Endothelial cell of umbilical vein (primary cell): ENCODE data around the gene IGSF9. TPM values are rescaled to one million over a fixed set of nuclear protein-coding genes. Genes with fewer than 3 reads are reported as not detected.
A peak's percentile ranks its signal among the peaks of the same experiment; 100 is the strongest.

ENCODE experiments used
- BruUV-seq: library from RNA; stranded (reverse); fragments of 400-500 nt; replicated peaks from 2 replicates; lab custom pipeline; 2021; lab: Mats Ljungman, UMichigan
- CTCF ChIA-PET: fragments of 300-600, 350-600 bp; sonication (Branson Sonifier 250); formaldehyde crosslinking; loops from one replicate; lab custom pipeline; 2021; ENCODE audit warnings: antibody characterized with exemption, inconsistent platforms; lab: Charles Lee
- POLR2A ChIA-PET: fragments of 300-600, 350-600 bp; sonication (Branson Sonifier 250); formaldehyde crosslinking; loops from one replicate; lab custom pipeline; 2021; ENCODE audit warnings: antibody characterized with exemption, inconsistent platforms; lab: Charles Lee
- DNase-seq: peaks from one replicate; pipeline ENCODE4 v3.0.0-alpha.2; 2011; ENCODE audit warnings: low read depth, low spot score
- FAIRE-seq: peaks from 2 replicates; lab custom pipeline; 2011; peaks lifted over from hg19 to GRCh38; lab: Jason Lieb, UNC
- H2AFZ ChIP-seq: 2 replicates; pipeline ENCODE4 v1.6.0; 2012; ENCODE audit warnings: low read depth, low read length, control low read depth, inconsistent platforms
- H3K27ac ChIP-seq: 2 replicates; pipeline ENCODE4 v1.5.1; 2011; ENCODE audit warnings: low read depth, mild to moderate bottlenecking, control low read depth, low read length, moderate library complexity; ENCODE audit not compliant: insufficient read depth
- H3K27me3 ChIP-seq, 2 experiments: 2 replicates each; pipeline versions ENCODE4 v1.6.0 to v1.6.1; 2011; ENCODE audit warnings: low read length in 2 of 2, mixed read lengths in 1 of 2; ENCODE audit not compliant: control insufficient read depth in 2 of 2, insufficient read depth in 2 of 2
- H3K36me3 ChIP-seq, 2 experiments: 2 replicates in 1 of 2; 3 replicates in 1 of 2; pipeline ENCODE4 v1.5.1; 2011; ENCODE audit warnings: low read length in 2 of 2, mild to moderate bottlenecking in 1 of 2, moderate library complexity in 1 of 2; ENCODE audit not compliant: control insufficient read depth in 2 of 2, insufficient read depth in 2 of 2; ENCODE audit errors: extremely low read depth in 1 of 2
- H3K4me1 ChIP-seq: 3 replicates; pipeline ENCODE4 v1.5.1; 2011; ENCODE audit warnings: mild to moderate bottlenecking, low read length; ENCODE audit not compliant: control insufficient read depth, insufficient read depth; ENCODE audit errors: extremely low read depth
- H3K4me2 ChIP-seq: 2 replicates; pipeline ENCODE4 v1.6.1; 2011; ENCODE audit warnings: low read length, control low read depth, mixed read lengths; ENCODE audit not compliant: insufficient read depth
- H3K4me3 ChIP-seq, 3 experiments: fragments of 200-600 bp in 1 of 3; sonication (generic), shearing (Covaris generic) in 1 of 3; replicated peaks in 1 of 3; 2 replicates each; pipeline ENCODE4 v1.5.1; 2011 to 2016; ENCODE audit warnings: control low read depth in 3 of 3, low read length in 3 of 3, mild to moderate bottlenecking in 2 of 3, inconsistent platforms in 1 of 3, low read depth in 1 of 3, moderate library complexity in 1 of 3; ENCODE audit not compliant: insufficient read depth in 1 of 3
- H3K79me2 ChIP-seq: 2 replicates; pipeline ENCODE4 v1.6.0; 2012; ENCODE audit warnings: low read length, inconsistent platforms; ENCODE audit not compliant: control insufficient read depth, insufficient read depth
- H3K9ac ChIP-seq: replicated peaks from 2 replicates; pipeline ENCODE3; 2011; ENCODE audit warnings: low read length, control low read depth; ENCODE audit not compliant: insufficient read depth; ENCODE audit errors: extremely low read depth
- H3K9me1 ChIP-seq: replicated peaks from 3 replicates; pipeline ENCODE4 v1.6.0; 2011; ENCODE audit warnings: mild to moderate bottlenecking, low read length; ENCODE audit not compliant: control insufficient read depth, insufficient read depth; ENCODE audit errors: extremely low read depth
- H3K9me3 ChIP-seq: replicated peaks from 2 replicates; pipeline ENCODE4 v1.5.1; 2012; ENCODE audit warnings: low read length, inconsistent platforms; ENCODE audit not compliant: control insufficient read depth, insufficient read depth
- H4K20me1 ChIP-seq: replicated peaks from 2 replicates; pipeline ENCODE3; 2011; ENCODE audit warnings: mild to moderate bottlenecking, low read length; ENCODE audit not compliant: control insufficient read depth, insufficient read depth; ENCODE audit errors: extremely low read depth
- CTCF ChIP-seq, 2 donors: IDR thresholded peaks; 1 replicate in 1 of 2; 2 replicates in 1 of 2; pipeline ENCODE4 v1.5.1; 2011; ENCODE audit warnings: low read length in 2 of 2, mild to moderate bottlenecking in 2 of 2, moderate library complexity in 2 of 2, control low read depth in 1 of 2, inconsistent platforms in 1 of 2, low read depth in 1 of 2; ENCODE audit not compliant: insufficient read depth in 1 of 2; ENCODE audit errors: extremely low read depth in 1 of 2
- EZH2 ChIP-seq: IDR thresholded peaks from 2 replicates; pipeline ENCODE4 v1.6.1; 2012; ENCODE audit warnings: borderline replicate concordance, low read depth, mild to moderate bottlenecking, moderate library complexity, low read length, inconsistent platforms; ENCODE audit not compliant: severe bottlenecking
- FOS ChIP-seq: IDR thresholded peaks from 2 replicates; pipeline ENCODE4 v1.6.1; 2011; ENCODE audit warnings: mild to moderate bottlenecking, low read length, moderate library complexity, borderline replicate concordance; ENCODE audit not compliant: insufficient read depth
- GATA2 ChIP-seq: IDR thresholded peaks from 2 replicates; pipeline ENCODE4 v1.7.0; 2011; ENCODE audit warnings: low read depth, mild to moderate bottlenecking, moderate library complexity, mixed read lengths, low read length; ENCODE audit not compliant: insufficient read length, insufficient read depth
- JUN ChIP-seq: IDR thresholded peaks from 2 replicates; pipeline ENCODE4 v1.6.1; 2011; ENCODE audit warnings: borderline replicate concordance, low read depth; ENCODE audit not compliant: insufficient read length, insufficient read depth
- MAX ChIP-seq: IDR thresholded peaks from 2 replicates; pipeline ENCODE4 v1.6.1; 2011; ENCODE audit not compliant: insufficient read depth, insufficient read length
- MYC ChIP-seq: IDR thresholded peaks from one replicate; pipeline ENCODE4 v1.6.1; 2011; ENCODE audit warnings: mild to moderate bottlenecking, low read depth, low read length
- POLR2A ChIP-seq: IDR thresholded peaks from 2 replicates; pipeline ENCODE4 v1.6.1; 2012; ENCODE audit warnings: low read depth, mild to moderate bottlenecking, control low read depth, low read length
- POLR2AphosphoS5 ChIP-seq: IDR thresholded peaks from 2 replicates; pipeline ENCODE4 v1.6.1; 2012; ENCODE audit warnings: low read depth, mild to moderate bottlenecking, control low read depth, low read length, moderate library complexity; ENCODE audit not compliant: insufficient read depth
- dilution Hi-C: fragments of 300-500 bp; cut with MboI; formaldehyde crosslinking; loops from one replicate; pipeline ENCODE4 v1.15.0; 2019; ENCODE audit warnings: low sequenced_read_pairs; ENCODE audit not compliant: extremely low pct_ligation_motif_present
- intact Hi-C: fragments of 100-400 bp; cut with micrococcal nuclease; formaldehyde crosslinking; loops from one replicate; pipeline ENCODE4 v1.10.0; 2022
- polyA plus RNA-seq, 4 experiments: library from polyadenylated mRNA; depleted of rRNA in 3 of 4; stranded (reverse) in 3 of 4; unstranded in 1 of 4; fragments of >200 nt; gene quantifications; 2 replicates each; pipeline versions ENCODE4 v1.2.1 to v1.2.3, GENCODE V29; 2011 to 2012; ENCODE audit warnings: missing spikeins in 1 of 4
- total RNA-seq: library from RNA; stranded (reverse); gene quantifications from 2 replicates; pipeline ENCODE4 v1.2.3, GENCODE V29; 2021

The IGSF9 gene
- total and polyA plus RNA-seq, 2 donors (not counting 3 experiments of a cell fraction or from before 2014, with no cell fraction given), result 0.15 TPM

DNA sequence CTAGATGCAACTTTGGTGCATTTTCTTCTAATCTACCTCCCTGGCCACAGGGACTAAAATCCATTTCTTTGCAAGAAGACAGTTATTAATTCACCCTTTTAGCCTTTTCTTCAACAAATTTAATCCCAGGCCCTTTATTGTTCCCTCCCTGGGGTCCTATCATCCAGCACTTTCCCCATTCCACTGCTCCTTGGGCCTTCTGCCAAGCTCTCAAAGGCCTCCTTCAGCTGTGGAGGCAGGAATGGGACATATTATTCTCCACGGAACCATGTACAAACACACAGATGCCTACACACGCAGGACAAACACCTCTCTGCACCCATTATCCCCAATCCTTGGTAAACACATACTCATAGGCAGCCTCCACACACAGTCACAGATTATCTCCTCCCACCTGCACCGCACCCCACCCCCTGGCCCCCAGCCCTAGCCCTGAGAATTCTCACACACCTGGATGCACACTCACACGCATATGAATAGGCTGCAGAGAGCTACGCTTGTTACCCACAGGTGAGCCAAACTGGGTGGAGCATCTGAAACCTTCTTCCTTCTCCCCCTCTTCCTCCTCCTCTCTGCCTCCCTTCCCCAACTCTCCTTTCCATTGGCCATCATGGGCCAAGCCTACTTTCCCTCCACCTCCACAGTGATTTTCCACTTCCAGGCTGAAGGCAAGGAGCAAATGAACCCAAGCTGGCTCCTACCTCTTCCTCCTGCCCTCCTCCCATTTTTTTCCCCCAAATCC lies 31.8 kb downstream of the IGSF9 start:
- dilution Hi-C loops, result no loop called here
- no peak overlapping the region for H2AFZ ChIP-seq
- DNase-seq (no peak), FAIRE-seq (no peak)
- H3K27me3 ChIP-seq, result no peaks in the 10 kb centered on the region
- no peak overlapping the region for H3K9ac ChIP-seq
- H3K4me2 ChIP-seq, result no peak overlapping the region
- no peaks in the 10 kb centered on the region for H3K9me3 ChIP-seq
- no peak overlapping the region for H3K4me3 ChIP-seq
- H3K36me3 ChIP-seq, result peaks cover 6 to 10% of the 10 kb centered on the region in 2 experiments
- H3K27ac ChIP-seq, result no peak overlapping the region
- H3K9me1 ChIP-seq, result no peaks in the 10 kb centered on the region
- intact Hi-C loops, result no loop called here
- peaks cover 36% of the 10 kb centered on the region for H3K4me1 ChIP-seq
- ChIA-PET CTCF (interaction anchor here (0.7 to 0.9 kb wide), 2 partner anchors 9 to 21 kb away, joined by 3 read pairs; no protein-coding TSS in a partner anchor), POLR2A (no interaction called here)
- TF ChIP-seq POLR2A (no peak), MYC (no peak)
- no peaks in the 10 kb centered on the region for H4K20me1 ChIP-seq
- H3K79me2 ChIP-seq, result no peaks in the 10 kb centered on the region
- no TSS peak for BruUV-seq

DNA sequence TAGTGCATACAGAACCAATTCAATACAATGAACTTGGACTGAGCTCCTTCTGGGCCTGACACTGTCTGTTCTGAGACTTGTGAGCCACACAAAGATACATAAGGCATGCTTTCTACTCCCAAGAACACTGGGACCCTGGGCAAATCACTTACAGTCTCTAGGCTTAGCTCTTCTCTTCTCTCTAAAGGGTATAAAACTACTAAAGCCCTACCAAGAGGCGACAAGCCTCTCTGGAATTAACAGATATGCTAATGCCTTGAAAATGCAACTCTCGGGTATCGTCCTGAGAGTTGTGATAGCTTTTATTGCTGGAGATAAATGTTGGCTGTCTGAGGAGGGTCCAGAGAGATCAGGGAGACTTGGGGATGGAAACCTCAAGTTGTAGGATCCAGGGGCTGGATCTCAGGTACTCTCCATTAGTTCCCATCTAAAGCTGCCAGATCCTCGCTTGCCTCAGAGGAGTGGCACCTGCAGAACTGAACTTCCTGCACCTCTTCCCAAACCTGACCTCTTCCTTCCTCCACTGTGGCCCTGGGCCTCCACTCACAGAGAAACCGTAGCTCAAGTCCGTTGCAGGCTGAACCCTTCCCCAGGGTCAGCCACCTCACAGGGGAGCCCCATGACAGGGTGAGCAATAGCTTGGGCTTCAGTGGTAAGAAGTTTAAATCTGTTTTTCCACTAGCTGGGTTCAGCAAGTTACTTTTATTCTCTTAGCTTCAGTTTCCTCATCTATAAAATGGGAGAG lies 33.9 kb downstream of the IGSF9 start:
- Histone ChIP-seq H3K36me3 (no peaks in the 10 kb centered on the region), H3K9me1 (no peaks in the 10 kb centered on the region), H3K79me2 (no peaks in the 10 kb centered on the region), H3K9me3 (no peaks in the 10 kb centered on the region), H3K4me1 (peaks cover 30% of the 10 kb centered on the region), H2AFZ (no peak overlapping the region), H3K9ac (peak overlapping the region; percentile 62), H3K4me3 (no peak overlapping the region), H3K27ac (peak overlapping the region; percentile 81), H3K4me2 (no peak overlapping the region), H4K20me1 (no peaks in the 10 kb centered on the region), H3K27me3 (no peaks in the 10 kb centered on the region)
- BruUV-seq, result no TSS peak
- peak; percentile 14 for DNase-seq
- peak; percentile 37 for FAIRE-seq
- CTCF ChIA-PET, result interaction anchor here (1.0 to 1.2 kb wide), 2 partner anchors 96 to 112 kb away, joined by 3 to 4 read pairs; no protein-coding TSS in a partner anchor
- intact Hi-C loops, result no loop called here
- POLR2A ChIA-PET, result interaction anchor here (0.9 to 1.3 kb wide), 2 partner anchors 14 to 130 kb away, joined by 3 read pairs; partner anchors contain the start of gene TAGLN2
- dilution Hi-C loops, result no loop called here
- TF ChIP-seq GATA2, result no peak
- TF ChIP-seq POLR2AphosphoS5, result no peak
- TF ChIP-seq MAX, result no peak
- no peak for TF ChIP-seq POLR2A
- no peak for TF ChIP-seq MYC
- no peak for TF ChIP-seq EZH2
- TF ChIP-seq CTCF (IDR thresholded peaks at IDR 0.05; ENCODE audit: extremely low read depth in 1 of 2, insufficient read depth in 1 of 2, low read depth in 1 of 2, low read length in 2 of 2), result no peak
- no peak for TF ChIP-seq JUN
- no peak for TF ChIP-seq FOS
